ENCODE measurements around the gene CGB3.
"Not testable (repeated sequence)": the region's sequence is repeated elsewhere in the genome, so short reads cannot be mapped to it uniquely, and the experiment has no call there.

The CGB3 gene

GRCh38 chr19:49031642-49032301 is 7.6 kb upstream of the CGB3 start, which contains the start of gene CGB2:
Gene CGB2 (plus strand): TSS chr19:49031890. CDS start chr19:49032096, 206 bp downstream.
- TF ChIP-seq, protein P1, sequence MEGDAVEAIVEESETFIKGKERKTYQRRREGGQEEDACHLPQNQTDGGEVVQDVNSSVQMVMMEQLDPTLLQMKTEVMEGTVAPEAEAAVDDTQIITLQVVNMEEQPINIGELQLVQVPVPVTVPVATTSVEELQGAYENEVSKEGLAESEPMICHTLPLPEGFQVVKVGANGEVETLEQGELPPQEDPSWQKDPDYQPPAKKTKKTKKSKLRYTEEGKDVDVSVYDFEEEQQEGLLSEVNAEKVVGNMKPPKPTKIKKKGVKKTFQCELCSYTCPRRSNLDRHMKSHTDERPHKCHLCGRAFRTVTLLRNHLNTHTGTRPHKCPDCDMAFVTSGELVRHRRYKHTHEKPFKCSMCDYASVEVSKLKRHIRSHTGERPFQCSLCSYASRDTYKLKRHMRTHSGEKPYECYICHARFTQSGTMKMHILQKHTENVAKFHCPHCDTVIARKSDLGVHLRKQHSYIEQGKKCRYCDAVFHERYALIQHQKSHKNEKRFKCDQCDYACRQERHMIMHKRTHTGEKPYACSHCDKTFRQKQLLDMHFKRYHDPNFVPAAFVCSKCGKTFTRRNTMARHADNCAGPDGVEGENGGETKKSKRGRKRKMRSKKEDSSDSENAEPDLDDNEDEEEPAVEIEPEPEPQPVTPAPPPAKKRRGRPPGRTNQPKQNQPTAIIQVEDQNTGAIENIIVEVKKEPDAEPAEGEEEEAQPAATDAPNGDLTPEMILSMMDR (IDR thresholded peaks at IDR 0.05; ENCODE audit: low read depth, low read length, missing control alignments), result peak; percentile 50
- not testable (repeated sequence) for H3K4me3 ChIP-seq (replicated peaks; ENCODE audit: low read depth, low read length); DNase-seq (ENCODE audit: extremely low read depth, low read depth)

DNA sequence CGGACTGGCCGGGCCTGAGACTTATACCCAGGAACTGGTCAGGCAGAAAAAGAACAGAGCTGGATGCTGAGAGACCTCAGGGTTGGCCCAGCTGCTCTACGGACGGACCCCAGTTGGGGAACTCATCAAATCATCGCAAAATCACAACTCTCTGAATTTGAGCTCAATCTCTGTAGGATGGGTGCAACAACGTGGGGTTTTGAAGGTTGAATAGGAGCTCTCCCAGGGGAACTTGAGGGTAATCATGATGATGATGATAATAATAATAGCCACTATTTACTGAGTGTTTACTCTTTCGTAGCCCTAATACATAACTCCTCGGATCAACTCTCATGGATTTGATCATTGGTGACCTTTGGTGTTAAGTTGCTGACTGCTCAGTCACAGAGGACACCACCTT is 6.2 kb upstream of the CGB3 start:
- DNase-seq (ENCODE audit: extremely low read depth, low read depth); H3K4me3 ChIP-seq (replicated peaks; ENCODE audit: low read depth, low read length): not testable (repeated sequence)

- not testable (repeated sequence) for H3K4me3 ChIP-seq (replicated peaks; ENCODE audit: low read depth, low read length); DNase-seq (ENCODE audit: extremely low read depth, low read depth)
Observed at GRCh38 chr19:49029749-49030148, 5.6 kb upstream of the CGB3 start.

DNA sequence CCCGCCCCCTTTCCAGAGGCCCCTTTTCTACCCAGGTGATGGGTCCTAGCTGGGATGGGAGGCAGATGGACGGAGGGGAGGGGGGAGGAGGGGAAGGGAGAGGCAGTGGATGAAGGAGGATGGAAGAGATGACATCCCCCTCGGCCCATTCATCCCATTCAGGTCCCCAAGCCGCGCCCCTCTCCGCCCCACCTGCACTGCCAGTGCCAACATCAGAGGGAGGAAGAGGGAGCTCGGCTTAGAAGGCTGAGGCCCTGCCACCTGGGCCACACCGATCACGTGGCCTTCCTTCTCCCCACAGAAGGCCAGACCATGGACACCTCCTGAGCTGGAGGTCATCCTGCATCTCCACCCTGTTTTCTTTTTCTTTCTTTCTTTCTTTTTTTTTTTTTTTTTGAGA is 4.6 kb upstream of the CGB3 start:
- DNase-seq (ENCODE audit: extremely low read depth, low read depth); H3K4me3 ChIP-seq (replicated peaks; ENCODE audit: low read depth, low read length): not testable (repeated sequence)

DNA sequence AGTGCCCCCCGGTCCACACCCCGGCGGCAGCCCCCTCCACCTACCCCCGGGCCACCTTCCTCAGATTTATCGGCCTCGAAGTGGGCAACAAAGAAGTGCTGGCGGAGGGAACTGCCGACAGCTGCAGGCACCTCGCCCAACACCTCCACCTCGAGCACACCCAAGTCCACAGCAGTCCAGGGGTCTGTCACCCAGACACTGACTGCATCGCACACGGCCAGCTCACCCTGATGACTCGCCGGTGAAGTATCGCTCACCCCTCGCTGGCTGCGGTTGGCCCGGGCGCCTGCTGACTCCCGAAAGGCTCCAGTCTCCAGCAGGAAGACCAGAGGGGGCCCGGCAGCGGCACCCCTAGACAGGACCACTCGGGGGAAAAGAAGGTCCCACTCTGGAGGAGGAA is 1.5 kb upstream of the CGB3 start:
- DNase-seq (ENCODE audit: extremely low read depth, low read depth), result not testable (repeated sequence)

DNA sequence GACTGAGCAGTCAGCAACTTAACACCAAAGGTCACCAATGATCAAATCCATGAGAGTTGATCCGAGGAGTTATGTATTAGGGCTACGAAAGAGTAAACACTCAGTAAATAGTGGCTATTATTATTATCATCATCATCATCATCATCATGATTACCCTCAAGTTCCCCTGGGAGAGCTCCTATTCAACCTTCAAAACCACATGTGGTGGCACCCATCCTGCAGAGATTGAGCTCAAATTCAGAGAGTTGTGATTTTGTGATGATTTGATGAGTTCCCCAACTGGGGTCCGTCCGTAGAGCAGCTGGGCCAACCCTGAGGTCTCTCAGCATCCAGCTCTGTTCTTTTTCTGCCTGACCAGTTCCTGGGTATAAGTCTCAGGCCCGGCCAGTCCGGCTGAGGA is 955 bp upstream of the CGB3 start:
- H3K4me3 ChIP-seq (replicated peaks; ENCODE audit: low read depth, low read length); DNase-seq (ENCODE audit: extremely low read depth, low read depth): not testable (repeated sequence)

More for the DNA sequence above, 1.5 kb upstream of the CGB3 start:
- not testable (repeated sequence) for H3K4me3 ChIP-seq (replicated peaks; ENCODE audit: low read depth, low read length)

GRCh38 chr19:49022116-49022515 is 2.0 kb downstream of the CGB3 start:
- DNase-seq (ENCODE audit: extremely low read depth, low read depth), result no peak
- TF ChIP-seq, protein P1 (IDR thresholded peaks at IDR 0.05; ENCODE audit: low read depth, low read length, missing control alignments), result no peak
- no peak overlapping the region for H3K4me3 ChIP-seq (replicated peaks; ENCODE audit: low read depth, low read length)

- TF ChIP-seq, protein P1 (IDR thresholded peaks at IDR 0.05; ENCODE audit: low read depth, low read length, missing control alignments), result no peak
- no peak for DNase-seq (ENCODE audit: extremely low read depth, low read depth)
- no peak overlapping the region for H3K4me3 ChIP-seq (replicated peaks; ENCODE audit: low read depth, low read length)
Observed at GRCh38 chr19:49020931-49021895, 2.9 kb downstream of the CGB3 start.

GRCh38 chr19:49020342-49020741 is 3.8 kb downstream of the CGB3 start:
- H3K4me3 ChIP-seq (replicated peaks; ENCODE audit: low read depth, low read length), result no peak overlapping the region
- TF ChIP-seq, protein P1 (IDR thresholded peaks at IDR 0.05; ENCODE audit: low read depth, low read length, missing control alignments), result no peak
- no peak for DNase-seq (ENCODE audit: extremely low read depth, low read depth)

Data from HFF-Myc (cell line).